Effector memory CD4-positive, alpha-beta T cell (primary cell): ENCODE measurements around the gene PBX3.

Experiments used
- DNase-seq, 3 donors: peaks; one replicate each; pipeline ENCODE4 v3.0.0-alpha.2; 2020
- H3K27ac ChIP-seq: 2 replicates; pipeline ENCODE4 v1.7.0; 2013; ENCODE audit warnings: mild to moderate bottlenecking, low read length, moderate library complexity; ENCODE audit not compliant: insufficient read depth, poor library complexity, severe bottlenecking
- H3K27me3 ChIP-seq: replicated peaks from 2 replicates; pipeline ENCODE4 v1.7.0; 2013; ENCODE audit warnings: mild to moderate bottlenecking, low read length; ENCODE audit not compliant: insufficient read depth, control insufficient read depth, poor library complexity, severe bottlenecking
- H3K36me3 ChIP-seq: 2 replicates; pipeline ENCODE4 v1.7.0; 2013; ENCODE audit warnings: mild to moderate bottlenecking, low read length, moderate library complexity; ENCODE audit not compliant: control insufficient read depth, insufficient read depth
- H3K4me1 ChIP-seq: 2 replicates; pipeline ENCODE4 v1.7.0; 2013; ENCODE audit warnings: low read length, mild to moderate bottlenecking; ENCODE audit not compliant: control insufficient read depth, insufficient read depth, poor library complexity, severe bottlenecking
- H3K4me3 ChIP-seq: 2 replicates; pipeline ENCODE4 v1.7.0; 2013; ENCODE audit warnings: low read length, low read depth, mild to moderate bottlenecking; ENCODE audit not compliant: insufficient read depth, poor library complexity, severe bottlenecking
- H3K9me3 ChIP-seq: 2 replicates; pipeline ENCODE4 v1.7.0; 2013; ENCODE audit warnings: mild to moderate bottlenecking, low read length, moderate library complexity; ENCODE audit not compliant: control insufficient read depth

Gene PBX3

DNA sequence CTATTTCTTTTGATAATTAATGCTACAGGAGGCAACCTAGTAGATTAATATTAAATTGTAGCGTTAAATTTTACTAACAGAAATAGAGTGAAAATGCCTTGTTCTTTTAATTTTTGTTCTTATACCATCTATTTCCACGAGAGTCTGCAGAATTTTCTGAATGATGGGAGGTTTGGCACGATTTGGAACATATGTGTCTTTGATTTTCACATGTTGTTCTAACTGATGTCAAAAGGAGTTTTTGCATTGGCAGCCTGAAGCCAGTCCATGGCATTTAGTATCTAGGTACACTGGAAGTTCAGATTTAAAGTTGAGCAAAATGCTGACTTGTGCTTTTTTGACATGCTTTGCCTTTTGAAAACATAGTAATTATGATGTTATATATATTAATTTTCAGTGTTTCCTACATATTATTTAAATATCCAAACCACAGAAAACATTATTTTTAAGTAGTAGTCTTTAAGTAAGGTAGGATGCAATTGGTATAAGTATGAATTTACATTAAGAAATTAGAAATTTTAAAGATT is 103.0 kb downstream of the PBX3 start:
- Histone ChIP-seq H3K4me1 (no peaks in the 10 kb centered on the region), H3K36me3 (no peaks in the 10 kb centered on the region), H3K9me3 (no peaks in the 10 kb centered on the region), H3K27me3 (no peaks in the 10 kb centered on the region), H3K27ac (no peak overlapping the region), H3K4me3 (no peak overlapping the region)
- DNase-seq: no peak

DNA sequence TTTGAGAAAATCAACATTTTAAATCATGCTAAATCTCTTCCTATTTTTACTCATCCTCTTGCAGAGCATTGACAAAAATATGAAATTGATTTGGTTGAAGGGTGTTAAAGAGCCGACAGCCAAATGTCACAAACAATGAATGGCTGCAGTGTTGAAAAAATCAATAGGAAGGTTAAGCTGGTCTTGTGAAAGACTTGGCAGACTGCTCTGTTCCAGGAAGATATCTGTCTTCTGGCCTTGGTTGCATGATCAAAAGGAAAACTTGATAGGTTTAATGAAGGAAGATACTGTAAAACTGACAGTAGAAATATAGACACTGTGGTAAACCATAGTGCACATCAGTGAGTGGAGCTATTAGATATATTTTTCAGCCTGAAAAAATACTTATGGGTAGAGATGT is 103.6 kb downstream of the PBX3 start:
- Histone ChIP-seq H3K4me1 (no peaks in the 10 kb centered on the region), H3K27ac (no peak overlapping the region), H3K9me3 (no peaks in the 10 kb centered on the region), H3K36me3 (no peaks in the 10 kb centered on the region), H3K4me3 (no peak overlapping the region), H3K27me3 (no peaks in the 10 kb centered on the region)
- DNase-seq: no peak

DNA sequence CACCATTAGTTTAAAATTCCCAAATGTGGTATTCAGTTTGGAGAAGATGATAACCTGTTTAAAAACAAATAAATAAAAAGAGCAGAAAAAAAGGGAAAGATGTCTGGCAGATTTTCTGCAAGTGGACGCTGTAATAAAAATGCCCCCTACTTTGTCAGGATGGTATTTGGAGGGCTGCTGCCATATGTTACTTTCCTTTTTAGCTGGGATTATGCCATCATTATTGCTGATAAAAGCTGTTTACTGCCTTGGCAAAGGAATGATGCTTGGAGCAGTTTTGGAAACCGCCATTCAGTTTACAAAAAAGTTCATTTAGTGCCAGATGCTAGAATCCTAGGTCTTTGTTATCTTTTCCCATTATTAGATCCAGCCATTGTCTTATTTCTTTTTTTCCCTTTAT is 104.8 kb downstream of the PBX3 start:
- H3K4me1 ChIP-seq: no peaks in the 10 kb centered on the region
- no peaks in the 10 kb centered on the region for H3K9me3 ChIP-seq
- no peaks in the 10 kb centered on the region for H3K36me3 ChIP-seq
- DNase-seq: no peak
- H3K27me3 ChIP-seq: no peaks in the 10 kb centered on the region
- H3K4me3 ChIP-seq: no peak overlapping the region
- no peak overlapping the region for H3K27ac ChIP-seq

DNA sequence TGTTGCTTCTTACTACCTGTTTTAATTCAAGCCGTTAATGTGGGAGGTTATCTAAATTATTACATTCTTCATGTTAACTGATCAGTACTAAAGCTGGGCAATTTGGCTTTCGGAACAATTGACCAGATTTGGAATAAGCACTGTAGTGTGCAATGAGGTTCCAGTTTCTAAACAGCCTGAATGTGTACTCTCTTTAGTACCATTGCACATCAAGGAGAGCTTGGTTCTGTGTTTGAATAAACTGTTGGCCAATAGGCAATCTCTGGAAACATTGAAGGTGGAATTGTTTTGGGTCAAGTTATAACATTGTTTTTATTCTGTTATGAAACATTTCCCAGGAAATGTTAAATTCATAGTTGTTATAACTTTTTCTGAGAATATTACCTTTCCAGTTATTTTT is 105.2 kb downstream of the PBX3 start:
- no peaks in the 10 kb centered on the region for H3K36me3 ChIP-seq
- no peak for DNase-seq
- H3K27ac ChIP-seq: no peak overlapping the region
- H3K4me3 ChIP-seq: no peak overlapping the region
- no peaks in the 10 kb centered on the region for H3K4me1 ChIP-seq
- no peaks in the 10 kb centered on the region for H3K9me3 ChIP-seq
- no peaks in the 10 kb centered on the region for H3K27me3 ChIP-seq

DNA sequence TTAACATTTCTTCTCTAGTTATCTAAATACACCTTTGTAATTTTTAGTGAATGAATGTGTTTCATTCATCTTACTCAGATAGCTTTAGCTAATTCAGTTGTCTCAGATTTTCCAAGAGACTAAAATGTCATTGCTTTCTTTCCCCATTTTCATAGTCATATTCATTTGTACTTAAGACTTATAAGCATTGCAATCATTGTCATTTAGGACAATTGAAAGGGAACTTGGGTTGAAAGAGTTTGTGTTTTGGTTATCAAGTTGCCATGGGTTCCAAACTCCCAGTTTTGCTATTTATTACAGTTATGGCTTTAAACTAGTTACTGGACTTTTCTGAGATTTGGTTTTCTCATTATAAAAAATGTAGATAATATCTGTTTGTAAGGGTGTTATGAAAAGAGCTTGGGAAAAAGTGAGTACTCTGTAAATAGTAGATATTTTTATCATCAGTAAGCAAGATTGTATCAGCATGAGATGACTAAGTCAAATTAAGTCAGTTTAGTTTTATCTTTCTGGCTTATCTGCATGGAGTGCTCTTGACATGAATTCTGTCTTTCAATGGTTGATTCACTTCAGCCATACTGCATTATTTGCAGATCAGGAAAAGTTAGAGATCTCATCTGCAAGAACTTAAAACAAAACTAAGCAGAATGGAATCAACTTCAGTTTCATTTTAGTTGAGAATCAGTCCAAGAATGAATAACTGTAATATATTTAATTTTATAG is 107.5 kb downstream of the PBX3 start:
- no peaks in the 10 kb centered on the region for H3K27me3 ChIP-seq
- no peaks in the 10 kb centered on the region for H3K9me3 ChIP-seq
- no peak for DNase-seq
- no peaks in the 10 kb centered on the region for H3K4me1 ChIP-seq
- H3K4me3 ChIP-seq: no peak overlapping the region
- no peaks in the 10 kb centered on the region for H3K36me3 ChIP-seq
- H3K27ac ChIP-seq: no peak overlapping the region

DNA sequence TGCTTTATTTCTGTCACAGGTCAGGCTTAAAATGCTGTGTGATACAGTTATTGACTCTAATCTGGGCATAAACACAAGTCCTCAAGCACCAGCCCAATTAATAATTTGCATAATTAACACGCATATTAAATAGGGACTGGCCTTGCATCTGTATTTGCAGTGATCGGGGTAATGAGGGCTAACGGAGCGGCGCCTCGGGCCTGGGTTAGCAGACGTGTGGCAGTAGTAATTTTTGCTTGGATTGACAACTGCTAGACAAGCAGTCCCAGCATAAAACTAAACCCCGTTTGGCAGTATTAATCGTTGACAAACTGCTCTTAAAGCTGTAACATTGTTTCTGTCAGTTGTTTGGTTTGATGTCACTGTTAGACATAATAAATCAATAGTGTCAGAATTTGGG is 109.2 kb downstream of the PBX3 start:
- H3K4me1 ChIP-seq: no peaks in the 10 kb centered on the region
- H3K9me3 ChIP-seq: no peaks in the 10 kb centered on the region
- H3K4me3 ChIP-seq: no peak overlapping the region
- H3K27me3 ChIP-seq: no peaks in the 10 kb centered on the region
- no peaks in the 10 kb centered on the region for H3K36me3 ChIP-seq
- H3K27ac ChIP-seq: no peak overlapping the region
- DNase-seq: no peak

DNA sequence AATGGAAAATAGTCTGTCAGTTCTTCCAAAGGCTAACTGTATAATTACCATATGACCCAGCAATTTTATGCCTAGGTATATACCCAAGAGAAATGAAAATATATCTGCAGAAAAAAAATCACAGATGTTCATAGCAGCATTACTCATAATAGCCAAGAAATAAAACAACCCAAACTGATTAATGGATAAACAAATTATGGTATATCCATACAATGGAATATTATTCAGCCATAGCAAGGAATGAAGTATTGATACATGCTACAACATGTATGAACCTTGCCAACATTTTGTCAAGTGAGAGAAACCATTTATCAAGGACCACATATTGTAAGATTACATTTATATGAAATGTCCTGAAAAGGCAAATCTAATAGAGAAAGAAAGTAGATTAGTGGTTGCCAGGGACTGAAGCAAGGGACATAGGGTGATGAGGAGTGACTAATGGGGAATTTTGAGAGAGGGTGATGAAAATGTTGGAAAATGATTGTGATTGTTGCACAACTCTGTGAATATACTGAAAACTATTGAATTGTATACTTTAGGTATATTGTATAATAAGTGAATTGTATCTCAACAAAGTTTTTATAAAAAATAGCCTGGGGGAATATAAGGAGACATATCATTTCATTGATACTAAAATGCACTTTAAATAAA is 114.4 kb downstream of the PBX3 start:
- no peaks in the 10 kb centered on the region for H3K4me1 ChIP-seq
- H3K27ac ChIP-seq: no peak overlapping the region
- H3K27me3 ChIP-seq: no peaks in the 10 kb centered on the region
- no peak overlapping the region for H3K4me3 ChIP-seq
- H3K9me3 ChIP-seq: no peaks in the 10 kb centered on the region
- DNase-seq: no peak
- no peaks in the 10 kb centered on the region for H3K36me3 ChIP-seq

DNA sequence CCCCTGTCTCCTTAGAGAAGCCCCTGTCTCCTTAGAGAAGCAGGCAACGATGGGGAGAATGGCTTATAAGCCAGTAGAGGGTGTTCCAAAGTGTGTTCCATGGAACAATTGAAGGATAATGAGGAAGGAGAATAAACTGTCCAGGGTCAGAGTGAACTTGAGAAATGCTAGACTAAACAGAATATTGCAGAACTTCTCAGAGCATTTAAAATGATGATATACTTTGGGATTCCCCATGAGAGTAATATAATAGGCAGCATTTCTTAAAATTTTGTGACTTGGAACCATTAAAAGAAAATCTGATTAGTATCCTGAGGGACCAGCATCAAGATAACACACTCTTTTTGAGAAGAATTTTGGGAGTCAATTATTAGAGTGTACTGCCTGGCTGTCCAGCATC is 116.8 kb downstream of the PBX3 start:
- H3K4me3 ChIP-seq: no peak overlapping the region
- no peaks in the 10 kb centered on the region for H3K9me3 ChIP-seq
- no peaks in the 10 kb centered on the region for H3K36me3 ChIP-seq
- no peaks in the 10 kb centered on the region for H3K4me1 ChIP-seq
- DNase-seq: no peak
- no peaks in the 10 kb centered on the region for H3K27me3 ChIP-seq
- H3K27ac ChIP-seq: no peak overlapping the region

DNA sequence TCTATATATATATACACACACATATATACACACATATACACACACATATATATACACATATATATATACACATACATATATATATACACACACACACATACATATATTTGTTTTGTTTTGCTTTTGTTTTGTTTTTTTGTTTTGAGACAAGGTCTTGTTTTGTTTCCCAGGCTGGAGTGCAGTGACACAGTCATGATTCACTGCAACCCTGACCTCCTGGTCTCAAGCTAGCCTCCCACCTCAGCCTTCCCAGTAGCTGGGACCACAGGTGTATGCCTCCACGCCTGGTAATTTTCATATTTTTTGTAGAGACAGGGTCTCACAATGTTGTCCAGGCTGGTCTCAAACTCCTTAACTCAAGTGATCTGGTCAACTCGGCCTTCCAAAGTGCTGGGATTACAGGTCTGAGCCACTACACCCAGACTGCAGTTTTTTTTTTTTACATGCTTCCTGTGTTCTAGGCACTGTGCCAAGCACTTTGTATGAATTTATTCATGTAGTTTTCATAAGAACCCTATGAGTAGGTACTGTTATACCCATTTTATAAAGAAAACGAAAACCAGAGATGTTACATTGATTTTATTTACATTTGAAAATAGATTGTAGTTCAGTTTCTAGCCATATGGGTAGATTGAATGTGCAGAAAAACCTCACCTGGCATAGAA is 120.7 kb downstream of the PBX3 start:
- no peaks in the 10 kb centered on the region for H3K4me1 ChIP-seq
- no peak overlapping the region for H3K27ac ChIP-seq

DNA sequence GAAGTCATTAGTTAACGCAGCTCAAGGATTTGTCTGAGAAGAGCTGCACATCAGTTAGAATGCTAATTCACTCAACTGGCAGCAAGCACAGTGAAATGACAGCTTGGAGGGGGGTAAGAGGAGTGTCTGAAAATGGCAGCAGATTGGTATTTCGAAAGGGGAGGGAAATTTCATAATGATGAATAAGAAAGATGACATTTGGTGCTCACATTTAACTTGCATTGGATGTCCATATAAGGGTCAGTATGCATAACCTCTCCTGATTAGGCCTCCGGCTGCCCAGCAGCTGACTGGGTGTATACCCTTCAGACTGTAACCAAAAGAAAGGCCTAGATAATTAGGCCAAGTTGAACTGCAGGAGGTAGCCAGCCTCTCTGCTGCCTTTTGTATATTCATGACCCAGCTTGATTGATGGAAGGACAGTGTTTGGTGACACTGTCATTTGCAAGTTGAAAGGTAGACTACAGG is 131.0 kb downstream of the PBX3 start:
- no peaks in the 10 kb centered on the region for H3K9me3 ChIP-seq
- no peak for DNase-seq
- H3K27me3 ChIP-seq: no peaks in the 10 kb centered on the region
- no peak overlapping the region for H3K27ac ChIP-seq
- H3K4me3 ChIP-seq: no peak overlapping the region
- no peaks in the 10 kb centered on the region for H3K4me1 ChIP-seq
- H3K36me3 ChIP-seq: no peaks in the 10 kb centered on the region

More for the DNA sequence above, 120.7 kb downstream of the PBX3 start:
- Histone ChIP-seq H3K27me3 (no peaks in the 10 kb centered on the region), H3K4me3 (no peak overlapping the region), H3K36me3 (no peaks in the 10 kb centered on the region), H3K9me3 (no peaks in the 10 kb centered on the region)
- no peak for DNase-seq
